NCI-H510A (cell line): ENCODE data around the gene ABHD12.
A peak's percentile ranks its signal among the peaks of the same experiment; 100 is the strongest.
"Not testable (repeated sequence)": the region's sequence is repeated elsewhere in the genome, so short reads cannot be mapped to it uniquely, and the experiment has no call there.

Experiments used
- DNase-seq: peaks from one replicate; lab custom pipeline; 2025; lab: John Stamatoyannopoulos, UW

Gene ABHD12

GRCh38 chr20:25390538-25391528 lies at the start of gene ABHD12:
Gene ABHD12 (minus strand): TSS chr20:25390835. CDS start chr20:25390703, 132 bp downstream.
- peak; percentile 98 for DNase-seq

- DNase-seq: no peak
Observed at GRCh38 chr20:25439328-25439727, 48.7 kb upstream of the ABHD12 start.

GRCh38 chr20:25437153-25437581 lies 46.5 kb upstream of the ABHD12 start:
- DNase-seq: no peak

GRCh38 chr20:25424536-25424935 lies 33.9 kb upstream of the ABHD12 start:
- no peak for DNase-seq

GRCh38 chr20:25422032-25422431 lies 31.4 kb upstream of the ABHD12 start:
- no peak for DNase-seq

GRCh38 chr20:25421102-25421501 lies 30.5 kb upstream of the ABHD12 start:
- DNase-seq: no peak

- no peak for DNase-seq
Observed at GRCh38 chr20:25418776-25419175, 28.1 kb upstream of the ABHD12 start.

- DNase-seq: no peak
Observed at GRCh38 chr20:25408890-25409289, 18.3 kb upstream of the ABHD12 start.

GRCh38 chr20:25408170-25408547 lies 17.5 kb upstream of the ABHD12 start:
- no peak for DNase-seq

GRCh38 chr20:25407311-25408169 lies 16.9 kb upstream of the ABHD12 start, which contains the start of gene GINS1:
Gene GINS1 (plus strand): TSS chr20:25407673. CDS start chr20:25407821, 148 bp downstream.
- peak; percentile 99 for DNase-seq

GRCh38 chr20:25402583-25402982 lies 11.9 kb upstream of the ABHD12 start:
- no peak for DNase-seq

GRCh38 chr20:25400291-25400732 lies 9.7 kb upstream of the ABHD12 start:
- not testable (repeated sequence) for DNase-seq

GRCh38 chr20:25399037-25399430 lies 8.4 kb upstream of the ABHD12 start:
- peak; percentile 65 for DNase-seq

GRCh38 chr20:25398376-25399036 lies 7.9 kb upstream of the ABHD12 start:
- DNase-seq: no peak

GRCh38 chr20:25397821-25398220 lies 7.2 kb upstream of the ABHD12 start:
- no peak for DNase-seq

GRCh38 chr20:25397096-25397495 lies 6.5 kb upstream of the ABHD12 start:
- DNase-seq: no peak

GRCh38 chr20:25394996-25395395 lies 4.4 kb upstream of the ABHD12 start:
- no peak for DNase-seq

GRCh38 chr20:25394276-25394675 lies 3.6 kb upstream of the ABHD12 start:
- no peak for DNase-seq

- peak; percentile 80 for DNase-seq
Observed at GRCh38 chr20:25389858-25390537, 637 bp downstream of the ABHD12 start.

- DNase-seq: no peak
Observed at GRCh38 chr20:25389401-25389857, 1.2 kb downstream of the ABHD12 start.

GRCh38 chr20:25382704-25383370 lies 7.8 kb downstream of the ABHD12 start:
- DNase-seq: no peak
